Cerebellar nuclear complex (tissue), 1 donor: ENCODE measurements around the gene C13orf42.
"Not testable (repeated sequence)": the region's sequence is repeated elsewhere in the genome, so short reads cannot be mapped to it uniquely, and the experiment has no call there.

Experiments used
- DNase-seq, 2 experiments: peaks; one replicate each; lab custom pipeline; 2025; lab: John Stamatoyannopoulos, UW

C13orf42 gene

DNA sequence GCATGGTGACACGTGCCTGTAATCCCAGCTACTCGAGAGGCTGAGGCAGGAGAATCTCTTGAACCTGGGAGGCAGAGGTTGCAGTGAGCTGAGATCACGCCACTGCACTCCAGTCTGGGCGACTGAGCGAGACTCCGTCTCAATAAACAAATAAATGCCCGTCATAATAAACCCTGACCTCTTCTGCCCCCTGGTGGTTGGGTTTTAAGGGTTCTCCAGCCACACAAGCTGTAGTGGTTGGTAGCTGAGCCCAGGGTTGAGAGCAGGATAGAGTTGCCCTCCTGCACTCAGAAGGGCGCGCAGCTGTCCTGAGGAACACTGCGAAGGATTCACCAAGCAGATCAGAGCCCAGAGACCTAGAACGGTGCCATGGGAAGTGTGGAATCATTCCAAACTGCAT lies 9.8 kb upstream of the C13orf42 start:
- not testable (repeated sequence) for DNase-seq

DNA sequence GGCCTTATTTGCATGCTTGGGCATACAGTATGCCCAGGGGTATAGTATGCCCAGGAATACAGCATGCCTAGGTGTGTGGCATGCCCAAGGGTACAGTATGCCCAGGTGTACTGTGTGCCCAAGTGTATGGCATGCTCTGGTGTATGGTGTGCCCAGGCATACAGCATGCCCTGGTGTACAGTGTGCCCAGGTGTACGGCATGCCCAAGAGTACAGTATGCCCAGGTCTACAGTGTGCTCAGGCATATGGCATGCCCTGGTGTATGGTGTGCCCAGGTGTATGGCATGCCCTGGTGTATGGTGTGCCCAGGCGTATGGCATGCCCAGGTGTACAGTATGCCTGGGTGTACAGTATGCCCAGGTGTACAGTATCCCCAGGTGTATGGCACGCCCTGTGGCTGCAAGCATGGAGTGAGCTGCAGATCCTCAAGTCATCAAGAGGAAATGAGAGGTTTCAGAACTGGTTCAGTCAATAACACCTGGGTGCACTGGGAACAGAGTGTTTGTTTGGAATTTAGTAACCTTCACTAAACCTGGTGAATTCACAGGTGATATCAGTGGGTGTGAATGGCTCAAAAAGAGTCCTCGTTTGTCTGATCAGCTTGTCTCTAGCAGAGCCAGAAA lies 7.8 kb upstream of the C13orf42 start:
- no peak for DNase-seq

DNA sequence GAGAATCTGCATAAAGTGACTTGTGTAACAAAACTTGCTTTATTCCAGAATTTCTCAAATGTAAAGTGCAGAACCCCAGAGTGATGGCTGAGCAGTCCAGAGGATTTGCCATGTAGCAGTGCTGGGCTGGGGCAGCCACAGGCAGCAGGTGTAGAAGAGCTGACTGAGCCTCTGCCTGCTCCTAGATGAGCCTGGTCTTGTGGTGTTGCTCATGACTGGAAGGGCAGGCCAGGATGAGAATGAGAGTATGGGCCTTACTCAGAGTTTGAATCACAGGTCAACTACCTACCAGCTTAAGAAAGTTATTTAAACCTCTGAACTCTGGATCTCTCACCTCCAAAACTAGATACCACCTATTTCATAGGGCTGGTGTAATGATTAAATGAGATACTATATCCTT lies 2.9 kb upstream of the C13orf42 start:
- no peak for DNase-seq

DNA sequence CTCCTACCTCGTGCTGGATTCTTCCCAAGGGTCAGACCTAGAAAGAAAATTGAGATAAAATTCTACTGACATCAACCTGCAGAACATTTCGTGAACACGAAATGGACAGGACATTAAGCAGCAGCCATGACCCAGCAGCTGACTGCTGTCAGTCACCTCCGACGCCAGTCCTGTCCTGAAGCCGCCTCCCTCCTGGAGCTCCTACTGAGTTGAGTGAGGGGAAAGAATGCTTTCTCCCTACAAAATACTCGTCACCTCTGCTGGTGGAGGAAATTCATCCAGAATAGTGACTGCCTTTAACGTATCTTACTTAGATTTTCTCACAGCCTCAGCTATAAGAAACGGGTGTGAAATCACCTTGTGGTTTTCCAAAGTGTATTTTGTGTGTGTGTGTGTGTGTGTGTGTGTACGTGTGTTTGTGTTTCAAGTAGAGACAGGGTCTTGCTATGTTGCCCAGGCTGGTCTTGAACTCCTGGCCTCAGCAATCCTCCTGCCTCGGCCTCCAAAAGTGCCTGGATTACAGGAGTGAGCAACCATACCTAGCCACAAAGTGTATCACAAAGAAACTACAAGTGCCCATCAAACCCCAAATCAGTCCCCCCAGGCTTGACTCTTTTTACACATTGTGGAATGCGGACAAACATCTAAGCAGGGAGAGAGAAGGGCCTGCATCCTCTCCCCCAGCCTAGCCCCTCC lies 2.3 kb upstream of the C13orf42 start:
- no peak for DNase-seq

DNA sequence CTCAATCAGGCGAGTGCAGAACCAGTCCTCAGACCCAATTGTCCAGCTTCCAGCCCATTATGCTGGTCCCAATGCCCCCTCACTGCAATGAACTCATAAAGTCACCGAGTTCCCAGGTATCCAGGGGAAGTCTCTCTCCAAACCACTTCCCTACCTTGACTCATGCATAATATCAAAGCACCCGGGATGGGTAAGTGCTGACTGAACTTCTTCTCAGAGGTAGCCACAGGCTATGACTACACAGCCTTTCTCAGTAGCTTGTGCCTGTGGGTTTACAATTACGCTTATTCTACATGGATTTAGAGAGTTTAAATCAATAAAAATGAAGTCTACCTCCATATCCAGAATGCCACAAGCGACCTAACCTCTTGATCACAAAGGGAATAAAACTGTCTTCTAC lies 1.7 kb upstream of the C13orf42 start:
- DNase-seq = no peak

DNA sequence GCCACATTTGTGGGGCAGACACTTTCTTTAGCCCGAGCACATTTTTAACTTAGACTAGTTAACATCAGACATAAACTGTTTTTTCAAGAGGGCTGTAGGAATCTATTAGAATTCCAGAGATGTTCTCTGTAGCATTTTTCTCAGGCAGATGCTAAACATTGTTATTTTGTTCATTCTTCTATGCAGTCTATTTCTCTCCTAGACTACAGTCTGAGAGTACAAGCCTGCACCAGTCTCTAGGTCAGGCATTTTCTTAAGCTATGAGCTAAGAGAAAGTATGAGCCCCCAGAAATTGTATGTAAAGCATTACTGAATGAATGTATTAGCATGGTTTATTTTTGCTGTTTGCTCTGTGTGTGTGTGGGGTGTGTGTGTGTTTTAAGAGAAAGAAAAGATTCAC lies 923 bp upstream of the C13orf42 start:
- no peak for DNase-seq

DNA sequence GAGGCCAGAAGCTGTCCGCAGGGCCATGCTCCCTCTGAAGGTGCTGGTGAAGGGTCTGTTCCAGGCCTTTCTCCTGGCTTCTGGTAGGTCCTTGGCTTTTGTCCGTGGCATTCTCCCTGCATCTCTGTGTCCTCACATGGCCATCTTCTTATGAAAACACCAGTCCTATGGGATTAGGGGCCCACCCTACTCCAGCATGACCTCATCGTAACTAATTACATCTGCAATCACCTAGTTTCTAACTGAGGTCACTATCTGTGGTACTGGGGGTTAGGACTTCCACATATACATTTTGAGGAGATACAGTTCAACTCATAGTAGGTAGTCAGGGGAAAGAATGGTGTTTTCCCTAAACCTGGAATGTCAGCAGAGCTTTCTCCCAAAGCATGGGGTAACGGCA lies 3.1 kb downstream of the C13orf42 start:
- no peak for DNase-seq

DNA sequence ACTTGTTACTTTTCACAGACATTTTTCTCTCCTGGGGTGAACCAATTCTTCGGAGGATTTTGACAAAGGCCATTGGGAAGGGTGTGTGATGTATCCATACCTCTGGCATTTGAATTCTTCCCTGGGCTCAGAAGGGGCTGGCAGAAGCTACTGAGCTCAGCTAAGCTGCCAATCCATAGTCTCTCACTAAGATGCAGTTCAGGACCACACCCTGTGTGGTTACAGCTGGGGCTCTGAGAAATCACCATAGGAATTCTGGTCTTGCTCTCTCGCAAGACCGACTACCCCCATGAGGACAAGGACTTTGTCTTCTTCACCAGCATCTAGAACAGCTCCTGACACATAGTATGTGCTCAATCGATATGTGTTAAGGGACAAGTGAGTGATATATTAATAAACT lies 6.0 kb downstream of the C13orf42 start:
- DNase-seq = no peak

DNA sequence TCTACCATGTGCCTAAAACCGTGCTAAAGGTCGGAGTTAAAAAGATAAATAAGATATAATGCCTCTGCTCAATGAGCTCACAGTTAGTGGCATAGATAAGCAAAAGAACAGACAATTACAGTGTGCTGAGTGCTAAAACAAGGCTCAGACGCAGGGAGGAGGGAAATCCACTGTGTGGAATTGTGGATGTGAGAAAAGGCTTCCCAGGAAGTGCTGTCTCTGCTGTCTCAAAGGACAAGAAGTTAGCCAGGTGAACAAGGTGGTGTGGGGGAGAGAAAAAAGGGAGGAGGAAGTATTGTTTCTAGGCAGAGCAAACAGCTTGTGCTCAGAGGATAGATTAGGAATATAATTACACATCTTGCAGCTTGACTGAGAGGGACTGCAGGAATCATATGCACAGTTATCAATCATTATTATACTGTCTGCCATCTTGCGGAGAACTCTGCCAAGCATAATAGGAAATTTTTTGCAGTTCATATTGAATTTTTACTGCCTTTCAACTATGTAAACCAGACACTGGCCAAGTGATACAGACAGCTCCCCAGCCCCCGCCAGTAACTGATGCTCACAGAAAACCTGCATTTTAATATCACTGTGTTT lies 9.3 kb downstream of the C13orf42 start:
- DNase-seq = no peak

DNA sequence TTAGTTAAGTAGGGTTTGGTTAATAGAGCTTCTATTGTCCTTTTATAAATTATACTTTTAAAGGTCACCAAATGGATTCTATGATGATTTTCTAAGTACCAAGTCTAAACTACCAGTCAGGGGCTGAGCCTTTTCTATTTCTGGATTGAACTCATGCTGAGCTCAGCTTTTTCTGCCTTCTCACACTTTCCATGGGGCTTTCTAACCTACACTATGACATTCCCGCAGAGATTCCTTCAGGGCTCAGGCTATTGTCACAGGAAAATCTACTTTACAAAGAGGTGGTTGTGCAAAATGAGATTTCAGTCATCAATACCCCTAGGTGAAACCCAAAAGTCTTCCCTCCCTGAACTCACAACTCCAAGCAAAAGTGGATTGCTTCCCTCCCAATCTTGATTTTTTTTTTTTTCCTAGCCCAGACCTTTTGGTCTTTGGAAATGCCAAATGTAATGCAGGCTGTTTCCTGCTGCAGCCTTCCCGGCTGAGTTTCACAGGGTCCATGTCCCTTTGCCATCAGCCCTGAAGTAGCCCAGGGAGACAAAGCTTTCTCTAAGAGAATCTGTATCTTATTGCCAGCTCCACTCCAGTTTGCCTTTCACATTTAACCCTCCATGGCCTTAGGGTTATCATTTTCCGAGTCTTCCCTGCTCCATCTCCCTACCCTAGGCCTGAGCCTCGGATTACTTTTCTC lies 13.6 kb downstream of the C13orf42 start:
- no peak for DNase-seq

DNA sequence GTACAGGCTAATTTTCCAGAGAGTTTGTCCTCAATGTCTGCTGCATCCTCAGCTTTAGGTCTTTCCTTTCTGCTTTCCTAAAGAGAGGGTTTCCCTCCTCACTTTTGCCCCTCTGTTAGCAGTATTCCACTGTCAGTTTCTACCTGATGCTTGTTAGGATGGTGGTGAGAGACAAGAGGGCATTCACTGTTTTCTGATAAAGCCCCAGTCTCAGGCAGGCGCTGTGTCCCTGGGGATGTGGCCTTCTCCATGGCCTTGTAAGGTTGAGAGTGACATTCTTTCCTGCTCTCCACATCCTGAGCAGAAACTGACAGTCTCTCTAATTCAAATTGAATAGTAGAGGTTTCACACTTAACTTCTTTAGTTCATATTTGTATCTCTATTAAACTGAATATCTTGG lies 14.9 kb downstream of the C13orf42 start:
- DNase-seq = no peak

DNA sequence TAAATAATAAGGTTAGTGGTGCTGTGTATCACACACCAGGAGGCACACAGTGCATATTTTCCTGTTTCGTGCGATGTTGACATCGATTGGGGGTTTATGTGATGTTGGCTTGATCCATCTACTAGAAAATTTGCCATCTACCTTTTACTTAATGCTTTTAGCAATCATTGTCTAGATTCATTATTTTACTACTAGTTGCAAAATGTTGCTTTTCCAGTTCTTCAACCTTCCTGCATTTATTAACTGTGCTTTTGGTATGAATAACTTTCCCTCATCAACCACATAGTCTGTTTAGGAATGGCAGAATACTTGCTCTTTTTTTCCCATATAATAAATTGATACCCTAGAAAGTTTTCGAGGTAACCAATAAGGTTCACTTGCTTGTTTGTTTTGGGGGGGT lies 17.5 kb downstream of the C13orf42 start:
- no peak for DNase-seq

DNA sequence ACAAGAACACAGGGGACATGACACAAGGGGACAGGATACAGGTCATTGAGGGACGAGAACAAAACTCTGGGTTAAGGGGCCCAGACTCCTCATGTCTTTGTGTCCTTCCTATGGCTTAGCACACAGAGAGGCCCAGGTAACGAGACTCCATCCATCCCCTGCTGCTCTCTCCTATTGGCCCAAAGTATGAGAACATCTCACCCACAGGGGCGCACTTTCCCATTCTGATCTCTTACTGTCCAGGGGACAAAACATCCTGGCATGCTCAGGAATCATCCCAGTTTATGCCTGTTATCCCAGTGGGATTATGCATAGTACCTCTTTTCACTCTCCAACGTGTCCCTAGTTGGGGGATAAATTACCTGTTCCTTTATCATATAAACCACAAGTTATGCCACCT lies 19.2 kb downstream of the C13orf42 start:
- DNase-seq = no peak

DNA sequence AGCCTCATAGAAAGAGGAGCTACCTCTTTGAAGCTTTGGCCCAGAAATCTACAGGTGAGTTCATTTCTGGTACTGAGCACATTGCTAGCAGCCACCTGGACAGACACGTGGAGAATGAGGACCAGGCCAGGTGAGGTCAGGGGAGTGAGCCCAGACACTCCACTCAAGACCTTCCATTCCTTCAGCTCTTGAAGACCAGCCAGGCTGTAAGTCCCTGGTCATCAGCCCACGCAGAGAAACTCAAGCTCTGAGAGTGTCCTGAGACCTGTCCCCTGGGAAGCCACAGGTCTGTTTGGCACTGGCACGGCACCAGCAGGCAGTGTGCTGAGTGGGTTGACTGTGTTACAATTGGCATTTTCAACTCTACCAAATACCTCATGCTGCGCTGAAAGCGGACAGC lies 27.4 kb downstream of the C13orf42 start:
- no peak for DNase-seq

DNA sequence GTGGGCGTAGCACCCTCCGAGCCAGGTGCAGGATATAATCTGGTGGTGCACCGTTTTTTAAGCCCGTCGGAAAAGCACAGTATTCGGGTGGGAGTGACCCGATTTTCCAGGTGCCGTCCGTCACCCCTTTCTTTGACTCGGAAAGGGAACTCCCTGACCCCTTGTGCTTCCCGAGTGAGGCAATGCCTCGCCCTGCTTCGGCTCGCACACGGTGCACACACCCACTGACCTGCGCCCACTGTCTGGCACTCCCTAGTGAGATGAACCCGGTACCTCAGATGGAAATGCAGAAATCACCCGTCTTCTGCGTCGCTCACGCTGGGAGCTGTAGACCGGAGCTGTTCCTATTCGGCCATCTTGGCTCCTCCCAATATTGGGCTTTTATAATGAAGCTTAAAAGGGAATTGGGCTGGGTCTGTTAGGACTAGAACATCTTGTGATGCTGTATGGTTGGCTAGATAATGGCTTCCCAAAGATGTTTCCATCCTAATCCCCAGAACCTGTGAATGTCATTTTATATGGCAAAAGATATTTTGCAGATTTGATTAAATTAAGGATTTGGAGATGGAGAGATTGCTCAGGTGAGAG lies 30.5 kb downstream of the C13orf42 start:
- not testable (repeated sequence) for DNase-seq

DNA sequence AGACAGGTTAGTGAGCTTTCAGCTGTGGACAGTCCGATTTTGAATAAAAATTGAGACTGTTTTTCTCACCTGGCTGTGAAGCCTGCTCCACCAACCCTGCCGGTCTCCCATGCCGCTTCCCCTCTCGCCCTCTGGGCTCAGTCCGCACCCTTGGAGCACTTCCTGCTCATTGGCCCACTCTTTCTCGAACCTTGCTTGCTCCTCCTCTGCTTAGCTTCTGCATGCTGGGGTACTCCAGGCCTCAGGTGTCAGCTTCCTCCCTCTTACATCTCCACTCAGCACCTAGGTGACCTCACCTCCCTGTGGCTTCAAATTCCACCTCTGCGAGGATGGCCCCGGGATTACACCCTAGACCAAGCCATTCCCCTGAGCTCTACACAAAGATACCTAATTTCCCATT lies 39.6 kb downstream of the C13orf42 start:
- DNase-seq = no peak

DNA sequence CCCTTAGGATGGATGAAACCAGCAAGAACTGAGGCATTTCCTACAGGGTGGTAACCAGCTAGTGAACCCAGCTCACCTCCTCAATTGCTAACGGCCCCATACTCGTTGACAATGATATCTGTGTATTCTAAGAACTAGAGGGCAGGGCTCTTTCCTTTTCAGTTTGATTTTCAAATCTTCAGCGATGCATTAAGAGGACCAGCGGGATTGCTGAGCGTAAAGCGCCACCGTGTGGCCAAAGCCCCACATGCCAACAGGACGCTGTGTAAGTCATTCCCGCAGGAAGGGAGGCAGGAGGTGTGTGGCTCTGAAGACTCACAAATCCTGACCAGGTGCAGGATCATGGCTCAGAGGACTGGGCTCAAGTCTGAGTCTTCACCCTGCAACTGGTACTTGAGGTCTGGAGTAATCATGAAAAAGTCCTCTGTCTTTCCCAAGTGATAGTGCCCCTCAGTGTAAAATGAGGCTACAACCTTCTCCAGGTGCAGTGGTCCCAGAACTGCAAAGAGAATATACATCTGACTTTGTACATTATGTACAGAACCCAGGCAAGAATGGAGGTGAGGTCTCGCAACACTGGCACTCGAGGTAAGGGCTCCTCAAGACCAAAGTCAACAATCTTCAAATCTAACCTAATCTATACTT lies 40.9 kb downstream of the C13orf42 start:
- DNase-seq = peak in 1 of 2 experiments; percentile 71

DNA sequence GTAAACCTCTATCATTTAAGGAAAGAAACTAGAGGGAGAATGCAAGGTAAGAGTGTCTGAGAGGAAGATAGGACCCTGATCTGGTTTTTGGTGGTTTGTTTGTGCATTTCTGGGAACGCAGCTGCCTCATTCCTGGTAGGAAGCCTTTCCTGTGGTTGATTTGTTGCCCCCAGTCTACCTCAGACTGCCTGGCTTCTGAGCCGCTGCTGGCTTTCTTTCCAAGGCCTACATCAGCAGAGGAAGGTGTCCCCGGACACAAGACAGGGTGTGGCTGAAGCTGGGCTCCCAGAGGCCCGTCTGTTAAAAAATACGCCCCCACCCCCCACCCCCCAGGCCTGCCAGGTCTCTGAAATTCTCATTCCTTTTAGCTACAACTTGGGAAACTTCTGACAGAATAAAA lies 42.6 kb downstream of the C13orf42 start:
- no peak for DNase-seq

DNA sequence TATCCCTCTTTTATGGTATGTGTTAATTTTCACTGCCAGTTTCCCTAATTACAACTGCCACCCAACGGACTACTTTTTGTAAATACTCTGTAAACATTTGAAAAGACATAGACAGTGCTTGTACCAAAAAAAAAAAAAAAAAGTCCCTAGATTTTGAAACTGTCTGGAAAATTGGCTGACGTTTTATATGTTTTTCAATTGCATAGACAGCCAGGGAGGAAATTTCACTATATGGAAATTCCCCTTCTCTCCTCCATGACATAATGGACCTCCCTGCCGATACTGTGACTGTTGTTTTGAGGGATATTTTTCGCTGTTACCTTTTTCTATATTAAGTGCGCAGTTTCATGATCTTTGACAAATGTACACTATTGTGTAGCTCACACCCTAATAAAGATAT lies 43.4 kb downstream of the C13orf42 start:
- no peak for DNase-seq

DNA sequence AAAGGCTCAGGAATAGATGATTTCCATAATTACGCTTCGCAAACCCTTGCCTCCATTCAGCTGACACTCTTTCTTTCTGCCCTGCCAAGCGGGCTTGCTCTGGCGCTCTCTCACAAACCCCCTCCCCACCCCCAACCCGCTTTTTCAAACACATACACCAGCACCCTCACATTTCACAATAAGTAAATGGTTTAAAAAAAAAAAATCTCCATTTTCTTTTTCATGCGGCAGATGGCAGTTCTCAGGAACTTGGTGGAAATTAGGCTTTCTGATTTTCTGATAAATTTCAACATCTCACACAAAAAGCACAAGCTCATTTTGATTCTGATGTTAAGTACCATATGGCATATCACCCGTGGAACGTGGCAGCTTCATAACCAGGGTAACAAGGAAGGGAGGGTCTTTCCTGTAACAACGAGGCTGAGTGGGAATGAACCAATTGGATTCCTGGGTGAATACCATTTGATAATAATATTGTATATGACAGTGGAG lies 43.8 kb downstream of the C13orf42 start:
- DNase-seq = no peak

DNA sequence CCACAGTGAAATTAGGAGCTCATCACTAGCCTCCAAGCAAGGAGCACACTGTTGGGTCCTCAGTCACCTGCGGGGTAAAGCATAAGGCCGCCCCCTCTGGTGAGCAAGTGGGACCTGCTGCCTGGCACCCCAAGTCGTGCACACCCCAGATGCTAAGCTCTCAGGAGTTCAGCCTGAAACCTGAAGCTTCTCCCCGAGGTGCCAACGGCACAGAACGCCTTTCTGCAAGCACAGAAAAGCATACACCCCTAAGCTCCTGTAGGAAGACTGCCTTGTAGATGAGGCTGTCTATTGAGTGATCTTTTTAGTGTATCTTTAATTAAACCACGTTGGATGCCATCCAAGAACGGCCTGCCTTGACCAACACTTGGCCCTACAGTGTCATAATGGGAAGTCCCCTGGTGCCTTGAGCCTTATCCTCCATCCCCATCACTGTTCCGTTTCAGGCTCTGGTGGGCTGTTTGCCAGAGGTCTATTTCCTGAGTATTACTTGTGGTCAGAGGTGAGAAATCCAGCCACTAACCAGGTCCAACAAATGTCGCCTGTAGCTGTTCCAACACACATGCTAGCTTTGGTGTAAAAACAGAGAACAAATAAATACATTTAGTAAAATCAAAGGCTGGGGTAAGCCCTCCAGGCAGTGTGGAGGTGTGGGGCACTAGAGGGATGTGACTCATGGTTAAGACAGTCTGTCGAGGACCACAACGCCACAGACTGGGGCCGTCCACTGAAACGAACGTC lies 44.8 kb downstream of the C13orf42 start:
- no peak for DNase-seq
